CD4-positive, alpha-beta T cell treated with Interleukin-15 for 1 hour (primary cell): ENCODE results near the gene RTP4.

Source experiments
- DNase-seq: peaks from one replicate; pipeline ENCODE4 v3.0.0-alpha.2; 2020

RTP4 gene

GRCh38 chr3:187368251-187369088 lies at the start of gene RTP4:
Gene RTP4 (plus strand): TSS chr3:187368385. CDS start chr3:187368442, 57 bp downstream.
- DNase-seq, result peak; percentile 18

GRCh38 chr3:187318819-187319616 lies 49.2 kb upstream of the RTP4 start:
- DNase-seq, result peak; percentile 20

GRCh38 chr3:187319699-187320302 lies 48.4 kb upstream of the RTP4 start:
- DNase-seq, result peak; percentile 45

- DNase-seq, result no peak
Observed at GRCh38 chr3:187321766-187322165, 46.4 kb upstream of the RTP4 start.

GRCh38 chr3:187322291-187322690 lies 45.9 kb upstream of the RTP4 start:
- no peak for DNase-seq

GRCh38 chr3:187323091-187323490 lies 45.1 kb upstream of the RTP4 start:
- DNase-seq, result no peak

GRCh38 chr3:187325632-187326031 lies 42.6 kb upstream of the RTP4 start:
- no peak for DNase-seq

GRCh38 chr3:187327845-187328244 lies 40.3 kb upstream of the RTP4 start:
- no peak for DNase-seq

- no peak for DNase-seq
Observed at GRCh38 chr3:187328691-187329090, 39.5 kb upstream of the RTP4 start.

- DNase-seq, result no peak
Observed at GRCh38 chr3:187334904-187335303, 33.3 kb upstream of the RTP4 start.

- DNase-seq, result no peak
Observed at GRCh38 chr3:187336322-187336721, 31.9 kb upstream of the RTP4 start.

GRCh38 chr3:187340578-187340977 lies 27.6 kb upstream of the RTP4 start:
- DNase-seq, result no peak

GRCh38 chr3:187342255-187342654 lies 25.9 kb upstream of the RTP4 start:
- DNase-seq, result no peak

GRCh38 chr3:187343670-187344069 lies 24.5 kb upstream of the RTP4 start:
- DNase-seq, result no peak

- no peak for DNase-seq
Observed at GRCh38 chr3:187352581-187353575, 15.3 kb upstream of the RTP4 start.

- DNase-seq, result no peak
Observed at GRCh38 chr3:187358068-187358467, 10.1 kb upstream of the RTP4 start.

- no peak for DNase-seq
Observed at GRCh38 chr3:187359798-187360486, 8.2 kb upstream of the RTP4 start.

- DNase-seq, result no peak
Observed at GRCh38 chr3:187360596-187360995, 7.6 kb upstream of the RTP4 start.

GRCh38 chr3:187361835-187362234 lies 6.3 kb upstream of the RTP4 start:
- no peak for DNase-seq

- DNase-seq, result no peak
Observed at GRCh38 chr3:187367561-187368103, 553 bp upstream of the RTP4 start.

- DNase-seq, result no peak
Observed at GRCh38 chr3:187369089-187369447, 883 bp downstream of the RTP4 start.

GRCh38 chr3:187370051-187370450 lies 1.9 kb downstream of the RTP4 start:
- no peak for DNase-seq
